Neural crest cell (in vitro differentiated cells): ENCODE measurements around the gene FUT9. TPM values are rescaled to one million over a fixed set of nuclear protein-coding genes. Genes with fewer than 3 reads are reported as not detected.
A peak's percentile ranks its signal among the peaks of the same experiment; 100 is the strongest.

Experiments used
- DNase-seq: peaks from one replicate; pipeline ENCODE4 v3.0.0; 2021; ENCODE audit warnings: low read depth, mixed read lengths, low spot score
- H3K27ac Mint-ChIP-seq: one replicate; pipeline ENCODE4 v1.8.0; 2021; ENCODE audit warnings: mild to moderate bottlenecking, mixed read lengths; ENCODE audit not compliant: unreplicated experiment
- H3K27me3 Mint-ChIP-seq: 2 replicates; pipeline ENCODE4 v1.8.0; 2021; ENCODE audit warnings: low read depth, mild to moderate bottlenecking, mixed read lengths
- H3K36me3 Mint-ChIP-seq: 2 replicates; pipeline ENCODE4 v1.8.0; 2021; ENCODE audit warnings: low read depth, mild to moderate bottlenecking, mixed read lengths
- H3K4me1 Mint-ChIP-seq: 2 replicates; pipeline ENCODE4 v1.8.0; 2021; ENCODE audit warnings: mixed read lengths
- H3K4me3 Mint-ChIP-seq: one replicate; pipeline ENCODE4 v1.8.0; 2021; ENCODE audit warnings: mild to moderate bottlenecking, mixed read lengths
- H3K9me3 Mint-ChIP-seq: 2 replicates; pipeline ENCODE4 v1.8.0; 2021; ENCODE audit warnings: mixed read lengths
- CTCF ChIP-seq: fragments of 200-600 bp; sonication (generic); conservative IDR thresholded peaks from 2 replicates; pipeline ENCODE4 v1.5.0; 2021; ENCODE audit warnings: antibody characterized with exemption, mild to moderate bottlenecking
- long read RNA-seq: library from polyadenylated mRNA; unstranded; transcript quantifications from one replicate; pipeline ENCODE4 v2.0.0, GENCODE V29; 2020
- total RNA-seq: library from RNA; stranded (reverse); gene quantifications from 2 replicates; pipeline ENCODE4 v1.2.1, GENCODE V29; 2021

Gene FUT9
- 2.0 and 2.2 TPM in 2 replicates for total RNA-seq
- long read RNA-seq: 0 reads

DNA sequence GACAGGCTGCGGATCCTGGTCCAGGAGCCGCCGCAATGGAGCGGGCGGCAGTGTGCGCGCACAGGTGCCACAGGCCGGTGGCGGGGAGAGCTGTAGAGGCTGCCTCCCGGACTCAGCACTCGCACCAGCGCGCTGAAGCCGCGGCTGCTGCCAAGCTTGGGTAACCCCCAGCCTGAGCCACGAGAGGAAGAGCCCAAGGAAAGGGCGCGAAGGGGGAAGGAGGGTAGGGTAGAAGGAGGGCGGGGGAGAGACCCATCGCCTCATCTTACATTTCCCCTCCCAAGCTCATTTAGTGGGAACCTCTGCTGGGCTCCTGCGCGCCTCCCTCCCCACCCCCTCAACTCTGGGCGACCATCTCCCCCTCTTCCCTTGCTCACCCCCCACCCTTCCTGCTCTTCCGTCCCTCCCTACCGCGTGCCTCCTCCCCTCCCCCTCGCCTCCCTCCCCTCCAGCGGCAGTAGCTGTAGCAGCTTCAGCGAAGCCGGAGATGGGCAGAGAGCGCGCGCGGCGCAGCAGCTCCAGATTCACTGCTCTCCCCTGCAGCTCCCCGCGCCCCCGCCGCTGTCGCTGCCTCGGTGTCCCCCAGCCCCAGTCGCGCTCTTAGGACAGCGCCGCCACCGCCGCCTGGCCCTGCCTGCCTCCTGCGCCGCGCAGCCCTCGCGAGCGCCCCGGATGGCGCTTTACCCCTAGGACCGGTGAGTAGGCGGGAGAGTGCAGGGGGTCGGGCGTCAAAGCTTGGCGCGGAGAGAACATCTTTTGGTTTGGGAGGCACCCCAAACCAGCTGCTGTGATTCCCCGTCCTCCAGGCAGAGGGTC is at the start of gene FUT9:
Gene FUT9, plus strand, starts transcription at position 457 of the 816 bp plus-strand sequence. CDS start 187,182 bp downstream, outside the sequence.
- DNase-seq: peak; percentile 47
- no peaks in the 10 kb centered on the region for H3K9me3 Mint-ChIP-seq
- peaks cover 19% of the 10 kb centered on the region for H3K4me1 Mint-ChIP-seq
- peak within 1 kb of the TSS; percentile 8 for H3K27ac Mint-ChIP-seq
- peak within 1 kb of the TSS; percentile 88 for H3K4me3 Mint-ChIP-seq
- H3K36me3 Mint-ChIP-seq: no peaks in the 10 kb centered on the region
- peaks cover 68% of the 10 kb centered on the region for H3K27me3 Mint-ChIP-seq
- TF ChIP-seq CTCF: peak; percentile 27

DNA sequence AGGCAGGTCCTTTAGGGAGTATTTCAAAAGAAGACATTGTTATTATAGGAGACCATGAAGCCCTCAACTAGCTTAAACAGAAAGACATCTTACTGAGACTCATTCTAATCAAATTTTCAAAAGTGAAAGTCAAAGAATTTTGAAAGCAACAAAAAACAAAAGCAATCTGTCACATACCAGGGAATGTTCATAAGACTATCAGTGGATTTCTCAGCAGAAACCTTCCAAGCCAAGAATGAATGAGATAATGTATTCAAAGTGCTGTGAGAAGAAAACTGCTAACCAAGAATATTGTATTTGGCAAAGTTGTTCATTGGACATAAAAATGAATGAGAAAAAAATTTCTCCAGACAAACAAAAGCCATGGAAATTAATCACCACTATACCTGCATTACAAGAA is 48.2 kb upstream of the FUT9 start:
- Mint-ChIP-seq H3K4me1 (no peaks in the 10 kb centered on the region), H3K36me3 (no peaks in the 10 kb centered on the region), H3K27me3 (no peaks in the 10 kb centered on the region), H3K27ac (no peak overlapping the region), H3K4me3 (no peak overlapping the region), H3K9me3 (peaks cover 11% of the 10 kb centered on the region)
- no peak for DNase-seq
- no peak for TF ChIP-seq CTCF

DNA sequence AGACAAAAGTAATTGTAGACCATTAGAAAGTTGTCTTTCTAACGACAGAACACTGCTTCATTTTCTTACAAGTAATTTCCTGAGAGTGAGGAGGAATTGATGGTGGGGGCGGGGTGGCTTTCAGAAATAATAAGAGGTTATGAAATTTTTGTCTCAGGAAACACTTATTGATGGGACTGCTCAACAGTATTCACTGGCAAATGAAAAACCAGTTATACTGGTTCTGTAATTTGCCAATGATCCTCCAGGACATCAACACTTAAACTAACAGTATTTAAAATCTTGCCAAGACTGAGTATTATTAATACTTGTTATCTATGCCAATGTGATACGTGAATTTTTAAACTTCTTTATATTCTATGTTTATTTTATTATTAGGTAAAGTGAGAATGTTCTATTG is 41.8 kb upstream of the FUT9 start:
- Mint-ChIP-seq H3K4me3 (no peak overlapping the region), H3K4me1 (no peaks in the 10 kb centered on the region), H3K27ac (no peak overlapping the region), H3K9me3 (peaks cover 11% of the 10 kb centered on the region), H3K27me3 (no peaks in the 10 kb centered on the region), H3K36me3 (no peaks in the 10 kb centered on the region)
- no peak for DNase-seq
- no peak for TF ChIP-seq CTCF

- no peak for DNase-seq
- no peak overlapping the region for H3K4me3 Mint-ChIP-seq
- H3K27ac Mint-ChIP-seq: no peak overlapping the region
- TF ChIP-seq CTCF: no peak
- H3K27me3 Mint-ChIP-seq: no peaks in the 10 kb centered on the region
- H3K36me3 Mint-ChIP-seq: no peaks in the 10 kb centered on the region
- no peaks in the 10 kb centered on the region for H3K4me1 Mint-ChIP-seq
- no peaks in the 10 kb centered on the region for H3K9me3 Mint-ChIP-seq
These were observed 37.5 kb upstream of the FUT9 start for GRCh38 chr6:95978230-95978629.

- DNase-seq: no peak
- Mint-ChIP-seq H3K27me3 (no peaks in the 10 kb centered on the region), H3K4me3 (no peak overlapping the region), H3K36me3 (peaks cover 5% of the 10 kb centered on the region), H3K27ac (no peak overlapping the region), H3K4me1 (no peaks in the 10 kb centered on the region), H3K9me3 (peaks cover 20% of the 10 kb centered on the region)
- no peak for TF ChIP-seq CTCF
These were observed 23.9 kb upstream of the FUT9 start for GRCh38 chr6:95991906-95992305.
